GM12873 (cell line): ENCODE results near the gene SYNE1.

Experiments
- CTCF ChIP-seq: IDR thresholded peaks from 2 replicates; pipeline ENCODE4 v1.5.1; 2012; ENCODE audit warnings: low read depth, mild to moderate bottlenecking, moderate library complexity, low read length, control low read depth; ENCODE audit not compliant: insufficient read depth; ENCODE audit errors: missing control alignments

SYNE1 gene

GRCh38 chr6:152452639-152453038 is 184.5 kb downstream of the SYNE1 start:
- TF ChIP-seq CTCF = no peak

- no peak for TF ChIP-seq CTCF
Observed at GRCh38 chr6:152450519-152450918, 186.6 kb downstream of the SYNE1 start.

GRCh38 chr6:152441902-152442301 is 195.3 kb downstream of the SYNE1 start:
- TF ChIP-seq CTCF = no peak

- TF ChIP-seq CTCF = no peak
Observed at GRCh38 chr6:152435816-152436215, 201.3 kb downstream of the SYNE1 start.

GRCh38 chr6:152432758-152433157 is 204.4 kb downstream of the SYNE1 start:
- no peak for TF ChIP-seq CTCF

- no peak for TF ChIP-seq CTCF
Observed at GRCh38 chr6:152428126-152428525, 209.0 kb downstream of the SYNE1 start.

- no peak for TF ChIP-seq CTCF
Observed at GRCh38 chr6:152426276-152426675, 210.9 kb downstream of the SYNE1 start.
